RWPE1 (cell line): ENCODE results near the gene CCDC194.
"Not testable (repeated sequence)": the region's sequence is repeated elsewhere in the genome, so short reads cannot be mapped to it uniquely, and the experiment has no call there.

ENCODE experiments used
- CTCF ChIA-PET: fragments of 350-600 bp; sonication (Branson Sonifier 250); formaldehyde crosslinking; extraction: SDS; loops from one replicate; lab custom pipeline; 2021; lab: Yijun Ruan, JAX
- POLR2A ChIA-PET: fragments of 400-600 bp; formaldehyde crosslinking; extraction: SDS; loops from one replicate; lab custom pipeline; 2020; ENCODE audit warnings: antibody characterized with exemption; ENCODE audit not compliant: low non-redundant PET; lab: Yijun Ruan, JAX
- DNase-seq: peaks from one replicate; pipeline ENCODE4 v3.0.0; 2012; ENCODE audit warnings: low spot score
- H3K27ac ChIP-seq: fragments of 450-650 bp; 2 replicates; pipeline ENCODE4 v1.5.1; 2017
- CTCF ChIP-seq: fragments of 450-650 bp; conservative IDR thresholded peaks from 2 replicates; pipeline ENCODE4 v1.5.1; 2017; ENCODE audit warnings: low read depth, mild to moderate bottlenecking

Gene CCDC194

DNA sequence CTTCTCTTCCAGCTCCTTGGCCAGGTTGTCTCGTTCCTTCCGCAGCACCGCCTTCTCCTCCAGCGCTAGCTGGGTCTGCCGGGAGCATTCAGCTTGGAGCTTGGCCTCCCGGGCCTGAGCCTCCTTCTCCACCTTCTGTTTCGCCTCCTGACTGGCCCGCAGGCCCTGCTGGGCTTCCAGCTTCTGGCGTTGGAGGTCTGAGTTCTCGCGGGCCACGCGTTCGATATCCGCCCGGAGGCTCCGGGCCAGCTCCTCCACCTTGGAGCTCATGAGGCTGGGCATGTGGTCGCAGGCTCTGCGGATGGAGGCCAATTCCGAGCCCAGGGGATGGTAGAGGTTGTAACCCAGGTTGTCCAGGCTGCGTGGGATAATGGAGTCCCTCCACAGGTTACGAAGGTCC lies 28.6 kb downstream of the CCDC194 start:
- POLR2A ChIA-PET = no interaction called here
- H3K27ac ChIP-seq = no peak overlapping the region
- no peak for DNase-seq
- CTCF ChIA-PET = interaction anchor here (0.6 kb wide), 1 partner anchor 337 kb away, joined by 4 read pairs; no protein-coding TSS in a partner anchor
- TF ChIP-seq CTCF = no peak

DNA sequence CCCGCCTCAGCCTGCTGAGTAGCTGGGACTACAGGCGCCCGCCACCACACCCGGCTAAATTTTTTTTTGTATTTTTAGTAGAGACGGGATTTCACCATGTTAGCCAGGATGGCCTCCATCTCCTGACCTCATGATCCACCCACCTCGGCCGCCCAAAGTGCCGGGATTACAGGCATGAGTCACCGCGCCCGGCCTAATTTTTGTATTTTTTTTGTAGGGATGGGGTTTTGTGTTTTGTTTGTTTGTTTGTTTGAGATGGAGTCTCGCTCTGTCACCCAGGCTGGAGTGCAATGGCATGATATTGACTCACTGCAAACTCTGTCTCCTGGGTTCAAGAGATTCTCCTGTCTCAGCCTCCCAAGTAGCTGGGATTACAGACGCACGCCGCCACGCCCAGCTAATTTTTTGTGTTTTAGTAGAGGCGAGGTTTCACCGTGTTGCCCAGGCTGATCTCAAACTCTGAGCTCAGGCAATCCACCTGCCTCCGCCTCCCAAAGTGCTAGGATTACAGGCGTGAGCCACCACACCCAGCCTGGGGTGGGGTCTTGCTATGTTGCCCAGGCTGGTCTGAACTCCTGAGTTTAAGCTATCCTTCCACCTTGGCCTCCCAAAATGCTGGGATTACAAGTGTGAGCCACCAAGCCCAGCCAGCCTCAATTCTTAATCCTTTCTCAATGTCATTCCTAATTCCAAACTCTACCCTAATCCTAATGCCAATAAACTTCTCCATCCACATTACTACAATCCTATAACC lies 30.0 kb downstream of the CCDC194 start:
- H3K27ac ChIP-seq, DNase-seq, POLR2A ChIA-PET: not testable (repeated sequence)
- CTCF ChIA-PET = interaction anchor here (0.6 kb wide), 1 partner anchor 8 kb away, joined by 3 read pairs; no protein-coding TSS in a partner anchor

DNA sequence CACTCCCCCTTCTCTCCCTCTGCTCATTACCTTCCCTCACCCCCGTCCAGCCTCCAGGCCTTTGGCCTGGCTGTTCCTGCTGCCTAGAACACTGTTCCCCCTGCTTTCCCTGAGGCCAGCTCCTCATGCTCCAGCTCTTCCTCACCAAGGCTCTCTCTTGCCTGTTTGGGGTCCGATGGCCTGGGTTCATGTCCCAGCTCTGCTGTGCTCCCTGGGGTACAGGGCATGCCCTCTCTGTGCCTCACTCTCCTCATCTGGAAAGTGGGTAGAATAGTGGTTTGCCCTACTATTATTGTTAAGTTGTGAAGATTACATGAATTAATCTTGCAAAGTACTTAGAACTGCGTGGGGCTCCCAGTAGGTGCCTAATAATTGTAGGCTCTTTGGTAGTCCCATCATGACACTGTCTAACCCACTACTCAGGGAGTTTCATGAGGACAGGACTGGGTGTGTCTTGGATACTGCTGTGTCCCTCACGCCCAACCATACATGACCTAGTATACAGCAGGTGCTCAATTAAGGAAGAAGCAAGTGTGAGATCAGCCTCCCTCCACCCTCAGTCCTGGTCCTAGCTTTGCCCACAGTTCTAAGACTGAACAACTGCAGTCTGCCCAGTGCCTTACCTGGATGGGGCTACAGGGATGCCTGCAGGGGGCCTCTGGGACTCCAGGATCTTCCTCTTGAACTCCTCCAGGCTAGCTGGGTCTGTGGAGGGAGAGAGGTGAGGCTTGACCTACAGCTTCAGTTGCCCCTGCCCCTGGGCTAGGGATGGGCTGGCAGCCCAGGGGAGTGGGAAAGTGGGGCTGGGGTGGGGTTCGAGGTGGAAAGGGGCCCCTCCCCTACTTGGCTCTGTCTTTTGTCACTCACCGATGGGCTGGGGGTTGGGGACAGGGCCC lies 33.8 kb downstream of the CCDC194 start:
- no peak overlapping the region for H3K27ac ChIP-seq
- DNase-seq = no peak
- CTCF ChIA-PET = interaction anchor here (0.6 to 1.3 kb wide), 2 partner anchors 215 to 496 kb away, joined by 3 to 4 read pairs; no protein-coding TSS in a partner anchor
- POLR2A ChIA-PET = no interaction called here
- no peak for TF ChIP-seq CTCF

DNA sequence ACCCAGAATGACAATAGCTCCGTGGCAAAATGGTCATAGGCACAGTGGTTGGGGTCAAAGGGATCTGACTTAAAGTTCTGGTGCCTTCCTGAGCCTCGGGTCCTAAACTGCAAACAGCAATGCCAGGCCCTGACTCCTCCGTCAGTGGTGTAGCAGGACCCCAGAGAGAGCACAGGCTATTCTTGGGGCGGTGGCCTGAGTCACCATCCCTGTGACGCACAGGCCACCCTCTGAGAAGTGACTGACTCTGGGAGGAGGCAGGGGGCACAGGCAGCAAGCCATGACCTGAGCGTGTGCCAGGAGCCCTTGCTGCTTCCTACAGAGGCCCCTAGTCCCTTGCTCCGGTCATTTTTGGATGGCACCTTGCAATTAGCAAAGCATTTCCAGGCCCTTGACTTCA lies 35.6 kb downstream of the CCDC194 start:
- CTCF ChIA-PET = interaction anchor here (0.7 kb wide), 2 partner anchors 32 to 289 kb away, joined by 3 to 4 read pairs; no protein-coding TSS in a partner anchor
- DNase-seq = no peak
- no peak for TF ChIP-seq CTCF
- POLR2A ChIA-PET = no interaction called here
- peak overlapping the region; percentile 42 for H3K27ac ChIP-seq

GRCh38 chr19:17357724-17358123 lies 36.3 kb downstream of the CCDC194 start:
- no peak for DNase-seq
- no peak for TF ChIP-seq CTCF
- ChIA-PET CTCF (interaction anchor here (0.7 kb wide), 2 partner anchors 33 to 289 kb away, joined by 3 to 4 read pairs; no protein-coding TSS in a partner anchor), POLR2A (no interaction called here)
- no peak overlapping the region for H3K27ac ChIP-seq

- ChIA-PET CTCF (no interaction called here), POLR2A (no interaction called here)
- H3K27ac ChIP-seq = no peak overlapping the region
- TF ChIP-seq CTCF = no peak
- DNase-seq = no peak
These were observed 36.8 kb downstream of the CCDC194 start for GRCh38 chr19:17357078-17357666.
